PC-3 (cell line): ENCODE data around the gene ITGB1.

Experiments
- EZH2 ChIP-seq: fragments of 300-600 bp; sonication (generic); IDR thresholded peaks from one replicate; pipeline ENCODE4 v1.6.1; 2017; ENCODE audit warnings: antibody characterized with exemption, mild to moderate bottlenecking, low read length; ENCODE audit not compliant: unreplicated experiment
- TF ChIP-seq, protein P1 (sequence below): fragments of 300-600 bp; sonication (generic); conservative IDR thresholded peaks from 2 replicates; pipeline ENCODE4 v1.5.1; 2017; ENCODE audit warnings: antibody characterized with exemption, low read depth, mild to moderate bottlenecking, low read length

- TF ChIP-seq, protein P1, sequence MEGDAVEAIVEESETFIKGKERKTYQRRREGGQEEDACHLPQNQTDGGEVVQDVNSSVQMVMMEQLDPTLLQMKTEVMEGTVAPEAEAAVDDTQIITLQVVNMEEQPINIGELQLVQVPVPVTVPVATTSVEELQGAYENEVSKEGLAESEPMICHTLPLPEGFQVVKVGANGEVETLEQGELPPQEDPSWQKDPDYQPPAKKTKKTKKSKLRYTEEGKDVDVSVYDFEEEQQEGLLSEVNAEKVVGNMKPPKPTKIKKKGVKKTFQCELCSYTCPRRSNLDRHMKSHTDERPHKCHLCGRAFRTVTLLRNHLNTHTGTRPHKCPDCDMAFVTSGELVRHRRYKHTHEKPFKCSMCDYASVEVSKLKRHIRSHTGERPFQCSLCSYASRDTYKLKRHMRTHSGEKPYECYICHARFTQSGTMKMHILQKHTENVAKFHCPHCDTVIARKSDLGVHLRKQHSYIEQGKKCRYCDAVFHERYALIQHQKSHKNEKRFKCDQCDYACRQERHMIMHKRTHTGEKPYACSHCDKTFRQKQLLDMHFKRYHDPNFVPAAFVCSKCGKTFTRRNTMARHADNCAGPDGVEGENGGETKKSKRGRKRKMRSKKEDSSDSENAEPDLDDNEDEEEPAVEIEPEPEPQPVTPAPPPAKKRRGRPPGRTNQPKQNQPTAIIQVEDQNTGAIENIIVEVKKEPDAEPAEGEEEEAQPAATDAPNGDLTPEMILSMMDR = no peak
- TF ChIP-seq EZH2 = no peak
These were observed 4.6 kb downstream of the ITGB1 start for GRCh38 chr10:32953277-32953927.
